Measurements from ENCODE around the gene SH2D1B. TPM values are rescaled to one million over a fixed set of nuclear protein-coding genes. Genes with fewer than 3 reads are reported as not detected.
"Not testable (repeated sequence)": the region's sequence is repeated elsewhere in the genome, so short reads cannot be mapped to it uniquely, and the experiment has no call there.

Gene SH2D1B
- total and polyA plus RNA-seq, 8 donors: 0.33 to 0.73 TPM; not detected in 6

DNA sequence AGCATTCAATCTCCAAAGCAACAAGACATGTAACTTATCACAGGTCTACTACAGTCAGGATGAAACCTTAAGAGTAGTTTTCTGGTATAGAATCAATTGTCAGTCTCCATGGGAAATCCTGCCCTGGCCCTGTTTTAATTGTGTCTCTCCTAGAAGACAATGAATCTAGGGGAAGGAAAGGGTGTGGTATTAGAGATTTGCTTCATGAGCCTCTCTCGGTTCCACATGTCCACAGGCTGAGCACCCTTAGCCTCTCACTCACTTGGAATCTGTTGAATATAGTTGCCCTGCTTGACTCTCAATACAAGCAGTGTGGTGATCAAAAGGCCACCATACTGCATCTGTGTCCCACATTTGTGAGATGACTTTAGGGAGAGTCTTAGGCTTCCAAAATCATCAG, 53.0 kb downstream of the SH2D1B start:
- no peak overlapping the region for H3K27ac ChIP-seq
- 75 to 94% (median 86%) methylated on average over 1 of the region's 1 CpG for WGBS, 5 donors

DNA sequence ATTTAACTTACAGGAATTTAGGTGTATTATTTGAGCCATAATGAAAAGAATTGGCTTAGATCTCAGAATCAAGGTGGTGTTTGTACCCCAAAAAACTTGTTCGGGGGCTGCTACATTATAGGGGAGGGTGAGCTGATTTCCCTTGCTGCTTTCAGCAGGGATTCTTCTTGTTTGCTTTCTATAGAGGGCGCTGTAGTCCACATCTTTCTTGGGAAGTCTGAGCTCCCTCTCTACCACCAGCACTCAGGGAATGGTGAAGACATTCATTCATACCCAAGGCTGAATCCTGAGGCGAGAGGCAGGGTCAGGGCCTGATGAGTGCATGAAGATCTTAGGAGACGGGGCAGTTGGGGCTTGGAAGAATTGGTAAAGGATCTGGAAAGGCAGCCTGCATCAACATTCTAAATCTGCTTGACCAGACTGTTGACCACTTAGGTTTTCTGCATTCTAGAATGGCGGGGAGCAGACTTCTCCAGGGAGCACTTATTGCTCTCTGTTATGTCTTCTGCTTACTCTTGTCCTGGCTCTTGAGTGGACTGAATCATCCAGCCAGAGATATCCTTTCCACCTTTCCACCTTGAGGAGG, 54.2 kb downstream of the SH2D1B start:
- DNase-seq: peak in 1 of 2 donors; percentile 60
- TF ChIP-seq, protein P1, sequence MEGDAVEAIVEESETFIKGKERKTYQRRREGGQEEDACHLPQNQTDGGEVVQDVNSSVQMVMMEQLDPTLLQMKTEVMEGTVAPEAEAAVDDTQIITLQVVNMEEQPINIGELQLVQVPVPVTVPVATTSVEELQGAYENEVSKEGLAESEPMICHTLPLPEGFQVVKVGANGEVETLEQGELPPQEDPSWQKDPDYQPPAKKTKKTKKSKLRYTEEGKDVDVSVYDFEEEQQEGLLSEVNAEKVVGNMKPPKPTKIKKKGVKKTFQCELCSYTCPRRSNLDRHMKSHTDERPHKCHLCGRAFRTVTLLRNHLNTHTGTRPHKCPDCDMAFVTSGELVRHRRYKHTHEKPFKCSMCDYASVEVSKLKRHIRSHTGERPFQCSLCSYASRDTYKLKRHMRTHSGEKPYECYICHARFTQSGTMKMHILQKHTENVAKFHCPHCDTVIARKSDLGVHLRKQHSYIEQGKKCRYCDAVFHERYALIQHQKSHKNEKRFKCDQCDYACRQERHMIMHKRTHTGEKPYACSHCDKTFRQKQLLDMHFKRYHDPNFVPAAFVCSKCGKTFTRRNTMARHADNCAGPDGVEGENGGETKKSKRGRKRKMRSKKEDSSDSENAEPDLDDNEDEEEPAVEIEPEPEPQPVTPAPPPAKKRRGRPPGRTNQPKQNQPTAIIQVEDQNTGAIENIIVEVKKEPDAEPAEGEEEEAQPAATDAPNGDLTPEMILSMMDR (IDR thresholded peaks at IDR 0.05): peak in 3 of 7 experiments; percentile 22 to 29 (median 29)
- no peak for TF ChIP-seq POLR2A (IDR thresholded peaks at IDR 0.05)
- TF ChIP-seq EP300 (IDR thresholded peaks at IDR 0.05): no peak
- Histone ChIP-seq H3K27ac (no peak overlapping the region), H3K4me3 (no peak overlapping the region), H3K4me1 (peaks cover 0 to 12% (median 0%) of the 10 kb centered on the region in 4 donors), H3K36me3 (peaks cover 4 to 59% (median 26%) of the 10 kb centered on the region in 4 donors), H3K9me3 (no peaks in the 10 kb centered on the region), H3K27me3 (no peaks in the 10 kb centered on the region)
- 49 to 67% (median 53%) methylated on average over 5 of the region's 5 CpGs for WGBS, 5 donors
- intact Hi-C loops (cut with DNase I; ENCODE audit: low total_unique reads): no loop called here

More for the DNA sequence above, 53.0 kb downstream of the SH2D1B start:
- Histone ChIP-seq H3K4me1 (peaks cover 0 to 8% (median 0%) of the 10 kb centered on the region in 4 donors), H3K9me3 (no peaks in the 10 kb centered on the region), H3K4me3 (no peak overlapping the region), H3K27me3 (no peaks in the 10 kb centered on the region), H3K36me3 (peaks cover 4 to 59% (median 26%) of the 10 kb centered on the region in 4 donors)
- TF ChIP-seq, protein P1 (IDR thresholded peaks at IDR 0.05): no peak
- no peak for TF ChIP-seq EP300 (IDR thresholded peaks at IDR 0.05)
- no peak for TF ChIP-seq POLR2AphosphoS5 (IDR thresholded peaks at IDR 0.05)
- no peak for TF ChIP-seq POLR2A (IDR thresholded peaks at IDR 0.05)
- DNase-seq: no peak
- intact Hi-C loops (cut with DNase I; ENCODE audit: low total_unique reads): no loop called here

DNA sequence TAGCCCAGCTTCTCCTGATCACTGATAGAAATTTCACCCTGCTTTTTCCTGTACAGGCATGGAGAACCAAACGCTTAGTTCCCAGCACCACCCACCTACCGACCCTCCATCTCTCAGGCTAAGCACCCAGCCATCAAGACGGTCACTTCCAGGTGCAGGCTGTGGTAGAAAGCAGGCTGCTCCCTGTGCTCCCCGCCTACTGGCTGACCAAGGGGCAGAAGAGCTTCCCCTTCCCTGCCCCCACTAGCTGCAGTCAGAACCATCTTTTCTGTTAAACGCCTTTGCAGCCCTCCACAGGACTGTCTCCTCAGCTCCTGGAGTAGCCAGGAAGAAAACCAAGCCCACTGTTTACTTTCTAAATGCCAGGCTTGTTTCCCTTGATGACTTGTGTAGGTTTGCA, 58.2 kb downstream of the SH2D1B start:
- WGBS, 5 donors: 72 to 83% (median 76%) methylated on average over 4 to 5 of the region's 5 CpGs
- H3K4me3 ChIP-seq: no peak overlapping the region
- H3K27ac ChIP-seq: no peak overlapping the region
- peaks cover 0 to 7% (median 0%) of the 10 kb centered on the region in 4 donors for H3K4me1 ChIP-seq
- peaks cover 4 to 34% (median 23%) of the 10 kb centered on the region in 4 donors for H3K36me3 ChIP-seq
- H3K27me3 ChIP-seq: no peaks in the 10 kb centered on the region
- no peak for DNase-seq
- no peaks in the 10 kb centered on the region for H3K9me3 ChIP-seq
- intact Hi-C loops (cut with DNase I; ENCODE audit: low total_unique reads): no loop called here
- TF ChIP-seq, protein P1 (IDR thresholded peaks at IDR 0.05): no peak
- TF ChIP-seq POLR2A (IDR thresholded peaks at IDR 0.05): no peak
- no peak for TF ChIP-seq POLR2AphosphoS5 (IDR thresholded peaks at IDR 0.05)
- no peak for TF ChIP-seq EP300 (IDR thresholded peaks at IDR 0.05)

DNA sequence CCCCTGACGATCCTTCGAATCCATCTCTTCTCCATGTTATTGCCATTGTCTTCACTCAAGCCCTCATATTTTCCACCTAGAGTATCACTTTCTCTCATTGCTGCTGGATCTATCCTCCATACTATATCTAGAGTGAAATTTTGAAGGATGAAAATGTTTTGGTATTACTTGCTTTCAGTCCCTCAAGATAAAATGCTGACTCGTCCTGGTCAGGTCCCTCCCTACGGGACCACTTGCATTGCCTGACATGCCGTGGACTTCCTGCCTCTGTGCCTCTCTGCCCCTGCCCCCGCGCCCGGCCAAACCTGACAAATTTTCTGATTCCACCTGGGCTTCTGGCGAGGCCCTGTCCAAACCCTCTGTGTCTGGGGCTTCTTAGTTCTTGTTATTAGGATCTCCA, 58.9 kb downstream of the SH2D1B start:
- H3K4me3 ChIP-seq: no peak overlapping the region
- WGBS, 5 donors: 87 to 93% (median 92%) methylated on average over 9 of the region's 9 CpGs
- no peaks in the 10 kb centered on the region for H3K27me3 ChIP-seq
- intact Hi-C loops (cut with DNase I; ENCODE audit: low total_unique reads): no loop called here
- no peak for DNase-seq
- H3K4me1 ChIP-seq: peaks cover 0 to 7% (median 0%) of the 10 kb centered on the region in 4 donors
- peaks cover 4 to 30% (median 23%) of the 10 kb centered on the region in 4 donors for H3K36me3 ChIP-seq
- no peaks in the 10 kb centered on the region for H3K9me3 ChIP-seq
- TF ChIP-seq, protein P1 (IDR thresholded peaks at IDR 0.05): no peak
- no peak for TF ChIP-seq POLR2AphosphoS5 (IDR thresholded peaks at IDR 0.05)
- TF ChIP-seq POLR2A (IDR thresholded peaks at IDR 0.05): no peak
- no peak for TF ChIP-seq EP300 (IDR thresholded peaks at IDR 0.05)
- no peak overlapping the region for H3K27ac ChIP-seq

DNA sequence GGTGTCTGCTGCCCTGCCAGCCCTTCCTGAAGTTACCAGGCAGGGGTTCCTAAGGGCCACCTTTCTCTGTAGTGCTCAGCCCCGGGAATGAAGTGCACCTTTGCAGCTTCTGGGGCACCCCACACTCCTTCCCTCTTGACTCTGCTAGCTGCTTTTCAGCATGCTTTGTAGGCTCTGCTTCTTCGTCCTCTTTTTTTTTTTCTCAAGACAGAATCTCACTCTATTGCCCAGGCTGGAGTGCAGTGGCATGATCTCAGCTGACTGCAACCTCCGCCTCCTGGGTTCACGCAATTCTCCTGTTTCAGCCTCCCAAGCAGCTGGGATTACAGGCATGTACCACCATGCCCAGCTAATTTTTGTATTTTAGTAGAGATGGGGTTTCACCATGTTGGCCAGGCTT, 60.1 kb downstream of the SH2D1B start:
- H3K4me3 ChIP-seq; intact Hi-C loops (cut with DNase I; ENCODE audit: low total_unique reads): not testable (repeated sequence)
- peaks cover 0 to 16% (median 4%) of the 10 kb centered on the region in 4 donors for H3K4me1 ChIP-seq

More for the DNA sequence above, 60.1 kb downstream of the SH2D1B start:
- DNase-seq, H3K27me3 ChIP-seq, H3K9me3 ChIP-seq, H3K27ac ChIP-seq: not testable (repeated sequence)
- peaks cover 4 to 24% (median 18%) of the 10 kb centered on the region in 4 donors for H3K36me3 ChIP-seq
- WGBS, 5 donors: 67 to 93% (median 89%) methylated on average over 3 to 4 of the region's 4 CpGs
